HG02588 (cell line): ENCODE measurements around the gene EXOC3L4.
"Not testable (repeated sequence)": the region's sequence is repeated elsewhere in the genome, so short reads cannot be mapped to it uniquely, and the experiment has no call there.

Experiments
- ATAC-seq: cut with Tn5 transposase; IDR thresholded peaks from one replicate; pipeline ENCODE4 v1.9.1; 2021; ENCODE audit warnings: mild to moderate bottlenecking, moderate library complexity; ENCODE audit not compliant: unreplicated experiment

EXOC3L4 gene

GRCh38 chr14:103094406-103095209 lies at the start of gene EXOC3L4:
Gene EXOC3L4 (plus strand): TSS chr14:103094725. CDS start chr14:103100220, 5,495 bp downstream.
- ATAC-seq, result no peak

DNA sequence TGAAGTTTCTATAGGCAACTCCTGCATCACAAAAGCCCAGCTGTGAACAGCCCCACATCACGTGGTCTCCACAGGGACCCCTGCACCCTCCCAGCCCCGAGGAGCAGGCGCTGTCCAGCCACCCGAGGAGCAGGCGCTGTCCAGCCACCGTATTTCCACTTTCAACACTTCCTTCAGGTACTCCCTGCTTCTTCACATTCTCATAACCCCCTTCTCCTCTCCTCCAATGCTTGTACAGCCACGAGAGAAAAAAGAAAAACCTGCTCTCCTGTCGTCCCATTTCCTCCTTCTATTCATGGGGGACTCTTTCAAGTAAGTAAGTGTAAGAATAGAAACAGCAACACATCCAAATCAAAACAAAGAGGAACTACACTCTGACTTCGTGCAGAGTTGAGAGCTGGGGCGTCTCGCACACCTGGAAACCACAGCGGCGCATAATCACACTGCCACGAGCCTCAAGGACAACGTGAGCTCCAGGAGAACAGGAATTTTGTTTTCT lies 49.1 kb upstream of the EXOC3L4 start:
- ATAC-seq, result no peak

GRCh38 chr14:103047453-103047852 lies 47.1 kb upstream of the EXOC3L4 start:
- ATAC-seq, result not testable (repeated sequence)

GRCh38 chr14:103050935-103051334 lies 43.6 kb upstream of the EXOC3L4 start:
- ATAC-seq, result no peak

DNA sequence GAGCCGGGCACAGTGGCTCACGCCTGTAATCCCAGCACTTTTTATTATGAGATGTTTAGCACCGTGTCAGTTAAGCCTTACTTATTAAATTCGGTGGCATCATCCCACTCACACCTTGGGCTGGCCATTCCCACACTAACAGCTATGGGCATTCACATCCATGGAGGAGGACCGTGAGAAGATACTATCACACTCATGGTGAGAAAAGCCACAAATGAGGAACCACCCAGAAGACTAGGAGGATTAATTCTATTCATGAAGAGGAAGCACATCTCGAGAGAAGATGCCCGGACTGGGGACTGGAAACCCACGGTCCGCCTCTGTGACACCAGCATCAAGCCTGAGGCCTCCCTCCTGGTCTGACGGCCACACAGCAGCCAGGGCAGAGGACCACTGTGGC lies 42.1 kb upstream of the EXOC3L4 start:
- ATAC-seq, result no peak

DNA sequence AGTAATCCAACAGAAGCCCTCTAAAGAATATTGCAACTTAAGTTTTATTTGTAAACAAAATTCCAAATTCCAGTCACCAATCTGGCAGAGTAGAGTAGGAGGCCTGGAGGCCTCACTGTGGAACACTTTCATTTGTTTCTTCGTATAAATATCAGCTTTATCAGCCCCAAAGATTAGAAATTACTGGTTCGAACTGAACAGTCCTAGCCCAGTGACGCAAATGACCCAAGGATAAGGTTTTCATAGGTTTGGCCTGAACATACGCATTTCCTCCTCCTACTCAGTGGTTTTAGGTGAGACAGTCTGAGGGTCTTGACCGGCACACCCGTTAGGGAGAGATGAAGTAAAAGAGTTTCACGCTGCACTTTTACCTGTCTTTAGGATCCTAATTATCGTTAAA lies 38.8 kb upstream of the EXOC3L4 start:
- ATAC-seq, result no peak

- ATAC-seq, result peak; percentile 10
These were observed 38.0 kb upstream of the EXOC3L4 start for GRCh38 chr14:103056322-103057027.

- no peak for ATAC-seq
These were observed 37.5 kb upstream of the EXOC3L4 start for GRCh38 chr14:103057028-103057371.

- peak; percentile 74 for ATAC-seq
These were observed 37.0 kb upstream of the EXOC3L4 start, which contains the start of gene CDC42BPB for GRCh38 chr14:103057372-103058163. Gene CDC42BPB (minus strand): TSS chr14:103057549. CDS start chr14:103057173, 376 bp downstream.

DNA sequence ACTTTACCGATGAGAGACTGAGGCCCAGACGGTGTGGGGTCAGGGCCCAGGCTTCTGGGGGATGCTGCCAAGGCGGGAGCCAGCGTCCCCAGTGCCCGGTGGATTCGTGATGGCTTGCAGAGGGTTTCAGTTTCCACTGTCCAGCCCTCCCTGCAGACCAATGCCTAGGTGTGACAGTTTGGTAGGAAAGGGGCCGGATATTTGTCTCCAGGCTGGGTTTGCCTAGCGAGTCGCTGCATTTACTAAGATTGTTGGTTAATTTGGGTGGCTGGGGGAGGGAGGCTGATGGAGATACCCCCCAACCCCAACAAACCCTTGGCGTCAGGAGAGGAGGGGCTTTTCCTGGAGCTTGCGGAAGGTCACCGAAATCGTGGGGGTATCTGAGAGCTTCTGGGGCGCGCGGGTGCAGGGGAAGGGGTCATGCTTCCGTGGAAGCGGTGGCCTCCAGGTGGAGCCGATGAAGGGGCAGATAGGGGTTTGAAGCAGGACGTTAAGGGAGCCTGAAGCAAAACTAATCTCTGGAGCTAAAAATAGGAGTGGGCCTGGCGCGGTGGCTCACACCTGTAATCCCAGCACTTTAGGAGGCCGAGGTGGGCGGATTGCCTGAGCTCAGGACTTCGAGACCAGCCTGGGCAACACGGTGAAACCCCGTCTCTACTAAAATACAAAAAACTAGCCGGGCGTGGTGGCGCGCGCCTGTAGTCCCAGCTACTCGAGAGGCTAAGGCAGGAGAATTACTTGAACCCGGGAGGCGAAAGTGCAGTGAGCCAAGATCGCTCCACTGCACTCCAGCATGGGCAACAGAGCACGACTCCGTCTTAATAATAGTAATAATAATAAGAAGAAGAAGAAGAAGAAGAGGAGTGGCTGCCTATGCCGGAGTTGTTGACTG lies 36.1 kb upstream of the EXOC3L4 start:
- ATAC-seq, result no peak

DNA sequence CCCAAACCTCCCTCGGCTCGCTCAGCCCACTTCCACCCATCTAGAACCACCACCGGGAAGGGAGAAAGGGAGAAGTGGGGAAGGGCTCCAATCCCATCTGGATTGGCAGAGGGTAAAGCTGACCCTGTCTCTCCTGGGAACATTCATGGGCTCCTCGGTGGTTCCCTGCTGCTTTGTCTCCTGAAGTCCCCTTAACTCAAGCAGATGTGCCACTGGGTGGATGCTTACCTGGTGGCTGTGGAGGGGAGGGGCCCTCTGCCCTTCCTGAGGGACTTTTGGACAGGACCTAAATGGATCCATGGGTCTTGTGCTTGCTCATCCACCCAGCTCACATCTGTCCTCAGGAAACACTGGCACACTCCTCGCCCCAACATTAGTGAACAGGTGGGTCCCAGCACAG lies 35.0 kb upstream of the EXOC3L4 start:
- no peak for ATAC-seq

DNA sequence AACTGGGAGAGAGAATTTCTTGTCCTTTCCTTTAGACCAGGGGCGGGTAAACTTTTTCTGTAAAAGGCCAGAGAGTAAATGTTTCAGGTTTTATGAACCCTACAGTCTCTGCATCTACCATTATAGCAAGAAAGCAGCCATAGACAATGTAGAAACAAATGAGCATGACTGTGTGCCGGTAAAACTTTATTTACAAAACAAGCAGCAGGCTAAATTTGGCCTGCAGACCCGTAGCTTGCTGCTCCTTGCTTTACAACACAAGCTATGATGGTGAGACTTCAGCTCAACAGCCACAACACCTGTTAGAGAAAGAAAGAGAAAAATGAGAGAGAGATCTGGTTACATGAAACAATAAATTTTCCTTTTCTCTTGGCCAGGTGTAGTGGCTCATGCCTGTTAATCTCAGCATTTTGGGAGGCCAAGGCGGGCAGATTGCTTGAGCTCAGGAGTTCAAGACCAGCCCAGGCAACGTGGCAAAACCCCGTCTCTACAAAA lies 33.0 kb upstream of the EXOC3L4 start:
- ATAC-seq, result no peak

- no peak for ATAC-seq
These were observed 30.1 kb upstream of the EXOC3L4 start for GRCh38 chr14:103064436-103064835.

DNA sequence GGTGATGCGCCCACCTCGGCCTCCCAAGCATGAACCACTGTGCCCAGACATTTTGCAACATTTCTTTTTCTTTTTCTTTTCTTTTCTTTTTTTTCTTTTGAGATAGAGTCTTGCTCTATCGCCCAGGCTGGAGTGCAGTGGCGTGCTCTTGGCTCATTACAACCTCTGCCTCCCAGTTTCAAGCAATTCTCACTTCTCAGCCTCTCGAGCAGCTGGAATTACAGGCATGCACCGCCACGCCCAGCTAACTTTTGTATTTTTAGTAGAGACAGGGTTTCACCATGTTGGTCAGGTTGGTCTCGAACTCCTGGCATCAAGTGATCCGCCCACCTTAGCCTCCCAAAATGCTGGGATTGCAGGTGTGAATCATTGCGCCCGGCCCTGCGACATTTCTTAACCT lies 29.5 kb upstream of the EXOC3L4 start:
- ATAC-seq, result no peak

DNA sequence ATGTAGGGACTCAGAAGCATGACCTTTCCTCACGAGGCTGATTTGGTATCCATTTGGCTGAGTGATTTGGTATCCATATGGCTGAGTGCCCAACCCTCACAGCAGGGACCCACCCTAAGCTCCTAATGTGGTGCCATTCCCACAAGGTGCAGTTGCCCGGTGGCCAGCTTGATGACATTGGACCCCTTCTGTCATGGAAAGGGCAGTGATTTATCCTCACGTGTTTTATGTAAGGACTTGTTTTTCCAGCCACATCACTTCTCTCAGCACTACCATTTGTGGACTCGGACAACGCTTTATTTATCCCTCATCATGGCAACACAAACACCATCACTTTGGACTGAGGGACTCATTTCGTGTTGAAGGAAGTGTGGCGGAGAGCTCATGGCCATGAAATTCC lies 28.7 kb upstream of the EXOC3L4 start:
- no peak for ATAC-seq

DNA sequence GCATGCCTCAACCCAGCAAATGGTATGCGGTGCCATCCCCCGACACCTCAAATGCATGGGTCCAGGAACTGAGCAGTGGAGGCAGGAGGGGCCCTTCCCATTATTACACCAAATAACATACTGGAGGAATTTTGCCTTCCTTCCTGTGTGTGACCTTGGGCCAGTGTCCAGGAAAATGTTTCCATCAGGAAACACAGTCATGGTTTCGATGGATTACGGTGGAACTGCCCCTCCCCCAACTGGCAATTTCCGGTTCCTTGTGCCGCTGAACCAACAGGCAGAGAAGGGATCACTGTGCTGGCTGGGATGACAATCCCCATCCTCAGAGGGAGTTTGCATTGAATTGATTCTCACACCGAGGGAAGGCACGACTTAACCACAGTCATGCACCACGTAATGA lies 28.1 kb upstream of the EXOC3L4 start:
- no peak for ATAC-seq

DNA sequence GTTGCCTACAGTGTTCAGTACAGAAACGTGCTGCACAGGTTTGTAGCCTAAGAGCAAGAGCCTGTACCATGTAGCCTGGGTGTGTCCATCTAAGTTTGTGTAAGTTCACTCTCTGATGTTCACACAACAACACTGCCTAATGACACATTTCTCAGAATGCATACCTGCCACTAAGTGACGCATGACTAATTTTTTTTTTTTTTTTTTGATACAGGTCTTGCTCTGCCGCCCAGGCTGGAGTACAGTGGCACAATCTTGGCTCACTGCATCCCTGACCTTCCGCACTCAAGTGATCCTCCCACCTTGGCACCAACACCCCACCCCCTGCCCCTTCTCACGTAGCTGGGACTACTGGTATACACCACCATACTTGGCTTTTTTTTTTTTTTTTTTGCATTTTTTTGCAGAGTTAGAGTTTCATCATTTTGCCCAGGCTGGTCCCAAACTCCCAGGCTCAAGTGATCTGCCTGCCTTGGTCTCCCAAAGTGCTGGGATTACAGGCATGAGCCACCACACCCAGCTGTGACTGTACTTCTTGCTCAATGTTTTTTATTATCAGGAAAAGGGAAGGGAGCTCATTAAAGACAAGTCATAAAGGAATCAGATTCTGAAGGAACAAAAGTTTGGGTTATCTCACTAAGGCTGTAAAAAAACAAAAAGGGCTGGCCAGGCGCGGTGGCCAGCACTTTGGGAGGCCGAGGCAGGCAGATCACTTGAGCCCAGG lies 27.1 kb upstream of the EXOC3L4 start:
- no peak for ATAC-seq

DNA sequence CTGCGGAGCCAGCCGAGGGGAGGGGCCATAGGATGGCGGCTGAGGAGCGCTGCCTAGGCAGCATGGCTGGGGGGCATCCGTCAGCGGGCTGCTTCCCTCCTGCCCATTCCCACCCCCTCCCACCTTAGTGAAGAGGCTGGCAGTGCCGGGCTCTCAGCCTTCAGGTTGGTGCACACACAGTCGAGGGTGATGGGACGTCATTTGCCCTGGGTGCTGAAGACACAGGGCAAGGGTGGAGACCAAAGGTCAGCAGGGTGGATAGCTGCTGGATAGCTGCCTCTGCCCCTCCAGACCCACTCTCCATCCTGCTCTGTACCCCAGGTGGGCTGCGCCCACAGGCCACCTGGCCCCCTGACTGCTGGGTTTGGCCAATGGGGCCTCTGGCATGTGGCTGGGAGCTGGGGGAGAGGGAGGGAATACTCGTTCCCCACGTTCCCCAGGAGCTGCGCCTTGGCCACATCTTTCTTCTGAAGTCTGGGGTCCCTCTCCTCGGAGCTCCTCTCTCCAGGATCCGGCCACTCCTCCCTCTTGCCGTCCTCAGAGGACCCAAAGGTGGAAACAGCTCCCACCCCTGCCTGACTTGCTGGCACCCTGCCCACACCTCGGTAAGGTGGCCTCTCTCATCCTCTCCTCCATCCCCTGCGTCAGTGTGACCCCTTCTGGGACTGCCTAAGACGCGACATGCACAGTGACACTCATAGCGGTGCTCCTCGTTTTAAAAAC lies 26.0 kb upstream of the EXOC3L4 start:
- no peak for ATAC-seq
